Stimulated activated effector memory CD8-positive, alpha-beta T cell treated with anti-CD3 and anti-CD28 coated beads, Interleukin-12 subunit alpha, Interleukin-12 subunit beta, amount 100 ng/mL, for 72 hours (primary cell): ENCODE data around the gene GPR143.

Experiments
- ATAC-seq: fragments of 150-1000 bp; cut with Tn5 transposase; 2 replicates; pipeline ENCODE4 v1.10.0; 2021
- DNase-seq, 2 donors: peaks; one replicate each; pipeline ENCODE4 v3.0.0; 2021 to 2022; ENCODE audit warnings: low spot score in 2 of 2
- H3K27ac Mint-ChIP-seq: one replicate; pipeline ENCODE4 v1.8.0; 2022; ENCODE audit warnings: mild to moderate bottlenecking, mixed read lengths
- H3K36me3 Mint-ChIP-seq: one replicate; pipeline ENCODE4 v1.8.0; 2022; ENCODE audit warnings: mild to moderate bottlenecking, mixed read lengths
- H3K4me1 Mint-ChIP-seq: one replicate; pipeline ENCODE4 v1.8.0; 2022; ENCODE audit warnings: mixed read lengths
- H3K4me3 Mint-ChIP-seq: one replicate; pipeline ENCODE4 v1.8.0; 2022; ENCODE audit warnings: mild to moderate bottlenecking, mixed read lengths
- H3K9me3 Mint-ChIP-seq: one replicate; pipeline ENCODE4 v1.8.0; 2022; ENCODE audit warnings: mixed read lengths

The GPR143 gene

GRCh38 chrX:9704876-9705465 lies 60.7 kb downstream of the GPR143 start:
- Mint-ChIP-seq H3K27ac (no peak overlapping the region), H3K9me3 (no peaks in the 10 kb centered on the region), H3K4me3 (no peak overlapping the region), H3K36me3 (peaks cover 39% of the 10 kb centered on the region), H3K4me1 (peaks cover 13% of the 10 kb centered on the region)
- no peak for ATAC-seq
- no peak for DNase-seq

- no peak for DNase-seq
- Mint-ChIP-seq H3K27ac (no peak overlapping the region), H3K9me3 (no peaks in the 10 kb centered on the region), H3K36me3 (peaks cover 27% of the 10 kb centered on the region), H3K4me1 (peaks cover 4% of the 10 kb centered on the region), H3K4me3 (no peak overlapping the region)
- no peak for ATAC-seq
Measured at GRCh38 chrX:9703406-9703805, 62.2 kb downstream of the GPR143 start.

GRCh38 chrX:9701790-9702189 lies 63.9 kb downstream of the GPR143 start:
- no peak overlapping the region for H3K27ac Mint-ChIP-seq
- H3K9me3 Mint-ChIP-seq = no peaks in the 10 kb centered on the region
- no peaks in the 10 kb centered on the region for H3K4me1 Mint-ChIP-seq
- DNase-seq (no peak), ATAC-seq (no peak)
- no peak overlapping the region for H3K4me3 Mint-ChIP-seq
- peaks cover 39% of the 10 kb centered on the region for H3K36me3 Mint-ChIP-seq

GRCh38 chrX:9700555-9700954 lies 65.1 kb downstream of the GPR143 start:
- ATAC-seq = no peak
- DNase-seq = no peak
- Mint-ChIP-seq H3K9me3 (no peaks in the 10 kb centered on the region), H3K27ac (no peak overlapping the region), H3K36me3 (peaks cover 45% of the 10 kb centered on the region), H3K4me3 (no peak overlapping the region), H3K4me1 (no peaks in the 10 kb centered on the region)

GRCh38 chrX:9698576-9698975 lies 67.1 kb downstream of the GPR143 start:
- Mint-ChIP-seq H3K36me3 (peaks cover 46% of the 10 kb centered on the region), H3K27ac (peak overlapping the region; percentile 60), H3K4me1 (peaks cover 2% of the 10 kb centered on the region), H3K9me3 (no peaks in the 10 kb centered on the region), H3K4me3 (no peak overlapping the region)
- ATAC-seq (no peak), DNase-seq (no peak)

GRCh38 chrX:9693307-9694001 lies 72.2 kb downstream of the GPR143 start:
- Mint-ChIP-seq H3K27ac (no peak overlapping the region), H3K9me3 (no peaks in the 10 kb centered on the region), H3K36me3 (peaks cover 59% of the 10 kb centered on the region), H3K4me1 (peaks cover 5% of the 10 kb centered on the region), H3K4me3 (no peak overlapping the region)
- no peak for ATAC-seq
- DNase-seq = no peak

GRCh38 chrX:9690046-9690445 lies 75.6 kb downstream of the GPR143 start:
- Mint-ChIP-seq H3K9me3 (no peaks in the 10 kb centered on the region), H3K27ac (no peak overlapping the region), H3K4me1 (peaks cover 5% of the 10 kb centered on the region), H3K36me3 (peaks cover 53% of the 10 kb centered on the region), H3K4me3 (no peak overlapping the region)
- no peak for DNase-seq
- no peak for ATAC-seq

GRCh38 chrX:9688833-9689232 lies 76.8 kb downstream of the GPR143 start:
- Mint-ChIP-seq H3K9me3 (no peaks in the 10 kb centered on the region), H3K36me3 (peaks cover 48% of the 10 kb centered on the region)

GRCh38 chrX:9687899-9688298 lies 77.7 kb downstream of the GPR143 start:
- H3K36me3 Mint-ChIP-seq = peaks cover 39% of the 10 kb centered on the region
- H3K4me3 Mint-ChIP-seq = no peak overlapping the region
- H3K27ac Mint-ChIP-seq = peak overlapping the region; percentile 56
- no peaks in the 10 kb centered on the region for H3K9me3 Mint-ChIP-seq
- DNase-seq = no peak
- H3K4me1 Mint-ChIP-seq = no peaks in the 10 kb centered on the region
- no peak for ATAC-seq

More at GRCh38 chrX:9688833-9689232, 76.8 kb downstream of the GPR143 start:
- DNase-seq (no peak), ATAC-seq (no peak)
- H3K4me3 Mint-ChIP-seq = no peak overlapping the region
- H3K27ac Mint-ChIP-seq = no peak overlapping the region
- peaks cover 5% of the 10 kb centered on the region for H3K4me1 Mint-ChIP-seq

- ATAC-seq = no peak
- Mint-ChIP-seq H3K36me3 (peaks cover 24% of the 10 kb centered on the region), H3K4me1 (no peaks in the 10 kb centered on the region), H3K27ac (no peak overlapping the region), H3K9me3 (no peaks in the 10 kb centered on the region), H3K4me3 (no peak overlapping the region)
- DNase-seq = no peak
Measured at GRCh38 chrX:9683350-9683749, 82.3 kb downstream of the GPR143 start.

- Mint-ChIP-seq H3K4me3 (no peak overlapping the region), H3K27ac (no peak overlapping the region), H3K9me3 (no peaks in the 10 kb centered on the region), H3K36me3 (peaks cover 24% of the 10 kb centered on the region), H3K4me1 (peaks cover 3% of the 10 kb centered on the region)
- ATAC-seq (no peak), DNase-seq (no peak)
Measured at GRCh38 chrX:9682861-9683260, 82.8 kb downstream of the GPR143 start.

- H3K27ac Mint-ChIP-seq = no peak overlapping the region
- no peaks in the 10 kb centered on the region for H3K9me3 Mint-ChIP-seq
Measured at GRCh38 chrX:9682456-9682855, 83.2 kb downstream of the GPR143 start.

GRCh38 chrX:9681422-9681821 lies 84.2 kb downstream of the GPR143 start:
- no peaks in the 10 kb centered on the region for H3K9me3 Mint-ChIP-seq
- DNase-seq (no peak), ATAC-seq (no peak)
- H3K27ac Mint-ChIP-seq = no peak overlapping the region
- no peak overlapping the region for H3K4me3 Mint-ChIP-seq
- peaks cover 17% of the 10 kb centered on the region for H3K4me1 Mint-ChIP-seq
- peaks cover 24% of the 10 kb centered on the region for H3K36me3 Mint-ChIP-seq

More at GRCh38 chrX:9682456-9682855, 83.2 kb downstream of the GPR143 start:
- Mint-ChIP-seq H3K36me3 (peaks cover 24% of the 10 kb centered on the region), H3K4me1 (peaks cover 7% of the 10 kb centered on the region), H3K4me3 (no peak overlapping the region)
- DNase-seq = no peak
- ATAC-seq = no peak

- Mint-ChIP-seq H3K4me3 (no peak overlapping the region), H3K36me3 (peaks cover 21% of the 10 kb centered on the region), H3K9me3 (no peaks in the 10 kb centered on the region), H3K27ac (no peak overlapping the region), H3K4me1 (peaks cover 17% of the 10 kb centered on the region)
- ATAC-seq = no peak
- no peak for DNase-seq
Measured at GRCh38 chrX:9681011-9681410, 84.6 kb downstream of the GPR143 start.

- DNase-seq = no peak
- ATAC-seq = no peak
- Mint-ChIP-seq H3K9me3 (no peaks in the 10 kb centered on the region), H3K4me3 (peak overlapping the region; percentile 34), H3K4me1 (peaks cover 17% of the 10 kb centered on the region), H3K27ac (no peak overlapping the region), H3K36me3 (peaks cover 6% of the 10 kb centered on the region)
Measured at GRCh38 chrX:9678215-9678965, 87.3 kb downstream of the GPR143 start.
